ENCODE data around the gene TMEM131L.
"Not testable (repeated sequence)": the region's sequence is repeated elsewhere in the genome, so short reads cannot be mapped to it uniquely, and the experiment has no call there.

TMEM131L gene

DNA sequence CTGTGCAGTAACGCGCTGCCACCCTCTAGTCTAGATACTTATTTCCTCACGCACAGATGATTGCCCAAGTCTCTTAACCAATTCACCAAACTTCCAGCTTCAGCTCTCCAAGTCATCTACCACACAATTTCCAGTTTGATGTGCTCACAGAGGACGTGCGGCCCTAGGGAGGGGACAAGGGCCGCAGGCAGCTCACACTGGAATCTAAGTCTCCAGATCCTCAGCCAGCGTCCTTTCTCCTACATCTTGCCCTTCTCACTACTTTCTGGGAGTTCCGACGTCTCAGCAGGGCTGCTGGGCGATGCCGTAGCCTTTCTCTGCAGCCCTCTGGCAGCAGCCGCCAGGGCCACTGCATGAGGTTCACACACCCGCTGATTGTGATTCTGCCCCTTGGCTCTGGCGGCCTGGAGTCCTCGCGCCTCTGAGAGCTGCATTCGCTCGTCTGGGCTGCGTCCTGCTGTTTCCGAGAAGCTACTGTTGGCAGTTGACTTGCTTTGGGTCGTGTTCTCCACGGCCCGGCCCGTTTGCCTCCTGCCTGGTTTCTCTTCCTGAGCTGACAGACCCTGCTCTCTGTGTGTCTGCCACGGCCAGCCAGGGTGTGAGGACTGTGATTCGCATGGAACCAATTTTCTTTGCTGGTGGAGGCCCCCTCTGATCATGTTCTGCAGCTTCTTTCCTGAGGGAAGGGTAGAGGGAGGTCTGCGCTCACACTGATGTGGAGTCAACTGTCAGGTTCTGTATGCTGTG lies 14.1 kb upstream of the TMEM131L start:
- DNase-seq (ENCODE audit: insufficient read length) (no peak), FAIRE-seq (no peak)

DNA sequence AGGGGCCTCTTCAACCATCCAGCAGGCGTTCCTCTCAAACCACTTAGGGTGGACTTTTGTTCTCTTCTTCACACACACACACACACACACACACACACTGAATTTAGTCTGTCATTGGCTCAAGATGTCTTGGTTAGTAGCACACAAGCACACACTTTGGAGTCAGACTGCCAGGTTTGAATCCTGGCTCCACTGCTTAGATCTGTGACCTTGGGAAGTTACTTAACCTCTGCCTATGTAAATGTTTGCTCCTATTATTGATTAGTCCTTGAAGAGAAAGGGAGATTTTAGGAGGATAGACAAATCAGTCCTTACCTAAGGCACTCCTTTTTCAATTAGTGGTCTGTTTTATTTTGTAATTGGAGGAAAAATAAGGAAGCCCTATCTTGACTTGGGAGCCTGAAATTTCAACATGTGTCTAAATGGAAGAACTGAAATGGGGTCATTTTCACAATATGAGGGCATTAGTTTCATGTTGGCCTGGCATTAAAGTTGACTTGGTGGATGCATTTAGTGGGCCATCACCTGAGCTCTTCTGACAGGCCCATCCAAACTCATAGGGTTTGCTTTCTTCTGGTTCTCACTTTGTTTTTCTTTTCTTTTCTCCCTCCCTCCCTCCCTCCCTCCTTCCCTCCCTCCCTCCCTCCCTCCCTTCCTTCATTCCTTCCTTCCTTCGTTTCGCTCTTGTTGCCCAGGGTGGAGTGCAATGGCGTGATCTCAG lies 13.3 kb upstream of the TMEM131L start:
- no peak for DNase-seq (ENCODE audit: insufficient read length)
- no peak for TF ChIP-seq TAF1 (IDR thresholded peaks at IDR 0.05; ENCODE audit: borderline replicate concordance, low read depth, low read length)
- FAIRE-seq, result no peak

More for the DNA sequence above, 14.1 kb upstream of the TMEM131L start:
- TF ChIP-seq TAF1 (IDR thresholded peaks at IDR 0.05; ENCODE audit: borderline replicate concordance, low read depth, low read length), result no peak
- TF ChIP-seq POLR2A (IDR thresholded peaks at IDR 0.05; ENCODE audit: low read depth, low read length), result no peak
- TF ChIP-seq POLR2AphosphoS5 (IDR thresholded peaks at IDR 0.05; ENCODE audit: low read depth, low read length), result no peak

DNA sequence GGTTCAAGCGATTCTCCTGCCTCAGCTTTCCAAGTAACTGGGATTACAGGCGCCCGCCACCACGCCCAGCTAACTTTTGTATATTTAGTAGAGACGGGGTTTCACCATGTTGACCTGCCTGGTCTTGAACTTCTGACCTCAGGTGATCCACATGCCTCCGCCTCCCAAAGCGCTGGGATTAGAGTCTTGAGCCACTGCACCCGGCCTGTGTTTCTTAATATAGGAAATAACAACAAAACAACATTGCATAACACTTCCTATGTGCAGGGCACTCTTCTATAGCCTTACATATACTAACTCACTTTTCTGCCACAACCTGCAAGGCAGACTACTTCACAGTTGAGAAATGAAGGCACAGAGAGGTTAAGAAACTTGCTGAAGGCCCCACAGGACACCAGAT lies 12.8 kb upstream of the TMEM131L start:
- DNase-seq (ENCODE audit: insufficient read length), result no peak
- no peak for FAIRE-seq
- TF ChIP-seq TAF1 (IDR thresholded peaks at IDR 0.05; ENCODE audit: borderline replicate concordance, low read depth, low read length) (no peak), POLR2AphosphoS5 (IDR thresholded peaks at IDR 0.05; ENCODE audit: low read depth, low read length) (no peak), POLR2A (IDR thresholded peaks at IDR 0.05; ENCODE audit: low read depth, low read length) (no peak)

DNA sequence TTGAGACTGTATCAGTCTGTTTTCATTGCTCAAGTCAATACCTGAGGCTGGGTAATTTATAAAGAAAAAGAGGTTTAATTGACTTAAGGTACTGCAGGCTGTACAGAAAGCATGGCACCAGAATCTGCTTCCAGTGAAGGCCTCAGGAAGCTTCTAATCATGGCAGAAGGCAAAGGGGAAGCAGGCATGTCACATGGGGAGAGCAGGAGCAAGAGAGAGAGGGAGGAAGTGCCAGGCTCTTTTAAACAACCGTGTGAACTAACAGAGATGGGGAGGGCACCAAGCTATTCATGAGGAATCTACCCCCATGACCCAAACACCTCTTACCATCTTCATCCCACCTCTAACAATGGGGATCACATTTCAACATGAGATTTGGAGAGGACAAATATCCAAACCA lies 7.2 kb upstream of the TMEM131L start:
- DNase-seq (ENCODE audit: insufficient read length) (no peak), FAIRE-seq (no peak)
- no peak for TF ChIP-seq POLR2A (IDR thresholded peaks at IDR 0.05; ENCODE audit: low read depth, low read length)
- no peak for TF ChIP-seq TAF1 (IDR thresholded peaks at IDR 0.05; ENCODE audit: borderline replicate concordance, low read depth, low read length)
- no peak for TF ChIP-seq POLR2AphosphoS5 (IDR thresholded peaks at IDR 0.05; ENCODE audit: low read depth, low read length)

DNA sequence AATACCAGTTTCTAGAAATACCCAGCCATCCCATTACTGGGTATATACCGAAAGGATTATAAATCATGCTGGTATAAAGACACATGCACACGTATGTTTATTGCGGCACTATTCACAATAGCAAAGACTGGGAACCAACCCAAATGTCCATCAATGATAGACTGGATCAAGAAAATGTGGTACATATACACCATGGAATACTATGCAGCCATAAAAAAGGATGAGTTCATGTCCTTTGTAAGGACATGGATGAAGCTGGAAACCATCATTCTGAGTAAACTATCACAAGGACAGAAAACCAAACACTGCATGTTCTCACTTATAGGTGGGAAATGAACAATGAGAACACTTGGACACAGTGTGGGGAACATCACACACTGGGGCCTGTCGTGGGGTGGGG lies 4.6 kb upstream of the TMEM131L start:
- DNase-seq (ENCODE audit: insufficient read length); FAIRE-seq: not testable (repeated sequence)

DNA sequence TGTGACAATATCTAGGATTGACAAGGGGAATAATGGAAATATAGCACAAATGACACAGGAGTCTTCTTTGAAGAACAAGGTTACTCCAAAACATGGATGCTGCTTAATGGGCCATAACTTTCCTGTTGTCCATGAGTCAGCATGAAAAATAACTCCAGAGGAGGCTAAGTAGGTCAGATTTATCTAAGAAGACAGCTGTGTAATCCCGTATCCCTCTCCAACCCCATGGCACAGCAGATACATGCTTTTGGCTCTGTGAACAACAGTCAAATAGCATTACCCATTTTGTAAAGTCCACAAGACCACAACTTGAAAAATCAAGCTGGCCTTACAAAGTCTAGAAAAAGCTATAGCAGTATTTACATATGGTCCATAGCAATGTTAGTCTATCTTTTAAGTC lies 2.1 kb upstream of the TMEM131L start:
- TF ChIP-seq POLR2AphosphoS5 (IDR thresholded peaks at IDR 0.05; ENCODE audit: low read depth, low read length), result no peak
- no peak for TF ChIP-seq TAF1 (IDR thresholded peaks at IDR 0.05; ENCODE audit: borderline replicate concordance, low read depth, low read length)
- no peak for TF ChIP-seq POLR2A (IDR thresholded peaks at IDR 0.05; ENCODE audit: low read depth, low read length)
- peak; percentile 82 for FAIRE-seq

DNA sequence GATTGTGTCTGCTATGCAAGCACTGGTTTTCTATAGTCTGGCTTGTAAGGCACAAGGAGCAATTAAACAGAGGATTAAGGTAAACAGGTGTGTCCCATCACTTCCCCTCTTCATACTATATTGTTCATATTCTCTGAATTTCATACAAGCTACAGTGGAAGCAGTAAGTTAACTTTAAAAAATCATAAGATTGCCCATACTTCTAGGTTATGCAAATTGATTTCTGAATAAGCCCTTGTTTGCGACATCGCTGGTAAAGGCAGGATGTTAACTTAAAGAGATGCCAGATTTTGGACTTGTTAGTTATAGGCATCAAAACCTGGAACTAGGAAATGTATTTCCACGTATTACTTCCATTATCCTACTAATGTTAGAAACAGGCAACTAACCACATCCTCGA lies 1.0 kb upstream of the TMEM131L start:
- DNase-seq (ENCODE audit: insufficient read length) (no peak), FAIRE-seq (peak; percentile 50)
- TF ChIP-seq POLR2AphosphoS5 (IDR thresholded peaks at IDR 0.05; ENCODE audit: low read depth, low read length) (no peak), TAF1 (IDR thresholded peaks at IDR 0.05; ENCODE audit: borderline replicate concordance, low read depth, low read length) (no peak), POLR2A (IDR thresholded peaks at IDR 0.05; ENCODE audit: low read depth, low read length) (no peak)

More for the DNA sequence above, 2.1 kb upstream of the TMEM131L start:
- no peak for DNase-seq (ENCODE audit: insufficient read length)

DNA sequence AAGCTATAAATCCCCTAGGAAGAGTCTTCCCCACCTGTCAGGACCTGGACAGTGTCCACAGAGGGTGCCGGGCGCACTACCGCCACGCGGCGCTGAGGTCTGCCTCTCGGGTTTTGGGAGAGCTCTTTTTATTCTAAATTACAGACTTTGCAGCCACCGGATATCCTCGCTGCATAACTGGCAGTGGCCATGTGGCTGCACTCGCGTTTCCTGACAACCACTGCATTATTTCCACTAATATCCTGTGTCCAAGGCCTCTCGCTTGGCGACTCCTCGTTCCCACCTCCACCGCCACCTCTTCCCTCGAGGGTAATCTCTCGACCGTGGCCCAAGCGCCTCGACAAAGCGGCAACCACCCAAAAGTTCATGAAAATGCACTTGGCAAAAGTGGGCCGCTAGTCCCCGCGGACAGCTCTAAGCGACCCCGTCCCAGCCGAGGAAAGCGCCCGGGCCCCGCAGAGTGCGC lies 512 bp upstream of the TMEM131L start:
- DNase-seq (ENCODE audit: insufficient read length), result no peak
- no peak for TF ChIP-seq POLR2A (IDR thresholded peaks at IDR 0.05; ENCODE audit: low read depth, low read length)
- TF ChIP-seq TAF1 (IDR thresholded peaks at IDR 0.05; ENCODE audit: borderline replicate concordance, low read depth, low read length), result no peak
- TF ChIP-seq POLR2AphosphoS5 (IDR thresholded peaks at IDR 0.05; ENCODE audit: low read depth, low read length), result no peak
- peak; percentile 79 for FAIRE-seq

DNA sequence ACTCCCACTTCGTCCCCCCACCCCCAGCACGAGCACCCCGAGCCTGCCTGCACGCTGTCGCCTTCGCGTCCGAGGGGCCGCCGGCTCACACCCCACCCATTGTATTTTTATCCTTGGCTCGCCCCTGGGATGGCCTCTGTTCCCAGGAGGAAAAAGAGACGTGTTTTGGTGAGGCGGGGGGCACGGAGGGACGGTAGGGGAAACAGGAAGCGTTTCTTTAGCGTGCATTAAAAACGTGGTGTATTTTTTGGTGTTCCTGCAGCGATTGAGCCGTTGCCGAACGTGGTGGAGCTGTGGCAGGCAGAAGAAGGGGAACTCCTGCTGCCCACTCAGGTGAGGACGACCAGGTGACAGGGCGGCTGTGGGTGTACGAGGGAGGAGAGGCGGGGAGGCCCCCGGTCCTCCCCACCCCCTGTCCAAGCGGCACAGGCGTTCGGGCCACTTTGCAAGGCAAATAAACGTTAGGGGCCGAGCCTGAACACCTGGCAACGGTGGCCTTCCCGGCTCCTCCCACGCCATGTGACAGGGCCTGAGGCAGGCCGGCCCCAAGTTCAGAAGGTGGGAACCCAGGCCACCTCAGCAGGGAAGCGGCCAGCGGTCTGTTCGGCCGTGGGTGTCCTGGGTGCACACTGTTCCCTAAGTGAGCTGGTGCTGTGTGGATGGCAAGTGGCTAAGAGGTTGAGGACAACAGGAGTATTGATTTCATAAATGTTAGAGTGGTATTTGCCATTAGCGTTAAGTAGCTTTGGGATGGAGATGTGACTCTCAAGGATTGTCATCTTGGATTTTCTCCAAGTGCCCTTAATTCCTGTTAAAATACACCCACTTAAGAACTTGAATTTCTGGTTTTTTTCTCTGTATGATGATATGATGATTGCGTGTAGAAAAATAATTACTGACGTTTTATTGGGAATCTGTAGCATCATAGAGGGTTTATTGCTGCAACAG lies 1.1 kb downstream of the TMEM131L start:
- 0 out of 2 replicates have a peak, but pooled peaks have one; percentile 59 for TF ChIP-seq TAF1 (IDR thresholded peaks at IDR 0.05; ENCODE audit: borderline replicate concordance, low read depth, low read length)
- peak; percentile 66; the same call in 1 of the 2 replicates for TF ChIP-seq POLR2A (IDR thresholded peaks at IDR 0.05; ENCODE audit: low read depth, low read length)
- TF ChIP-seq POLR2AphosphoS5 (IDR thresholded peaks at IDR 0.05; ENCODE audit: low read depth, low read length), result peak; percentile 69
- DNase-seq (ENCODE audit: insufficient read length) (peak; percentile 72), FAIRE-seq (peak; percentile 99)

DNA sequence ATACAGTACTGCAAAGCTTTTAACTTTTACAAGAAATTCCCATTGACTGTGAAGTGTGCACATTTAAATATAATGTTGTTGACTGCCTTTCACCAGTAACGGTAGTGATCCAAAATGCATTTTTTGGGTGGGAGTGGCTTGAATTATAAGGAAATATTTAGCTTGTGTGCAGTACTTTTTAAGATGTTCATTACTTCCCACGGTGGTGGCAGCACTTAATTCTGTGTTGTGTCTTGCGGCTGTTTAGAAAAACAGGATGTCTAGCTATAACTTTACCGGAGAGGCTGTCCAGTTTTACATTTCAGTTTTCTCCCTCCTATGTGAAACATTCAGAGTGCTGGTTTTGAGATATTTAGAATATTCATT lies 1.7 kb downstream of the TMEM131L start:
- peak; percentile 54 for FAIRE-seq
- DNase-seq (ENCODE audit: insufficient read length), result no peak
- TF ChIP-seq TAF1 (IDR thresholded peaks at IDR 0.05; ENCODE audit: borderline replicate concordance, low read depth, low read length) (no peak), POLR2A (IDR thresholded peaks at IDR 0.05; ENCODE audit: low read depth, low read length) (no peak), POLR2AphosphoS5 (IDR thresholded peaks at IDR 0.05; ENCODE audit: low read depth, low read length) (no peak)

DNA sequence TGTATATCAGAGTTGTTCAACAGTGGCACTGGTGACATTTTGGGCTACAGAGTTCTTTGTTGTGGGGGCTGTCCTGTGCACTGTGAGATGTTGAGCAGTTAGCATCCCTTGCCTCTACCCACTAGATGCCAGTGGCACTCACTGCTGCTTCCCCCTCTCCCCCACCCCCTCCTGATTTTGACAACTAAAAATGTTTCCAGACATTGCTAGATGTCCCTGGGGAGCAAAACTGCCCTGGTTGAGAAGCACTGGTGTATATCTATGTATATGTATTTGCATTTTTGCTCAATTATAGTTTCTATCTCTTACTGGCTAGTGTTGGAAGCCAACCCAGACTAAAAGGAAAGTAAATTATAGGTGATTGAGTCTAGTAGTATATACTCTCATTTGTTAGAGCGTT lies 2.4 kb downstream of the TMEM131L start:
- TF ChIP-seq TAF1 (IDR thresholded peaks at IDR 0.05; ENCODE audit: borderline replicate concordance, low read depth, low read length), result no peak
- no peak for TF ChIP-seq POLR2A (IDR thresholded peaks at IDR 0.05; ENCODE audit: low read depth, low read length)
- TF ChIP-seq POLR2AphosphoS5 (IDR thresholded peaks at IDR 0.05; ENCODE audit: low read depth, low read length), result no peak
- DNase-seq (ENCODE audit: insufficient read length), result no peak
- FAIRE-seq, result peak; percentile 38

Data from GM12892 (cell line).